ENCODE results near the gene WNT6. TPM values are rescaled to one million over a fixed set of nuclear protein-coding genes. Genes with fewer than 3 reads are reported as not detected.

Gene WNT6
- total and polyA plus RNA-seq, 2 experiments from 2014 or later, result 0.49 TPM; not detected in 1

GRCh38 chr2:218896501-218897393 is 37.1 kb downstream of the WNT6 start:
- no peak overlapping the region for H3K4me3 ChIP-seq

DNA sequence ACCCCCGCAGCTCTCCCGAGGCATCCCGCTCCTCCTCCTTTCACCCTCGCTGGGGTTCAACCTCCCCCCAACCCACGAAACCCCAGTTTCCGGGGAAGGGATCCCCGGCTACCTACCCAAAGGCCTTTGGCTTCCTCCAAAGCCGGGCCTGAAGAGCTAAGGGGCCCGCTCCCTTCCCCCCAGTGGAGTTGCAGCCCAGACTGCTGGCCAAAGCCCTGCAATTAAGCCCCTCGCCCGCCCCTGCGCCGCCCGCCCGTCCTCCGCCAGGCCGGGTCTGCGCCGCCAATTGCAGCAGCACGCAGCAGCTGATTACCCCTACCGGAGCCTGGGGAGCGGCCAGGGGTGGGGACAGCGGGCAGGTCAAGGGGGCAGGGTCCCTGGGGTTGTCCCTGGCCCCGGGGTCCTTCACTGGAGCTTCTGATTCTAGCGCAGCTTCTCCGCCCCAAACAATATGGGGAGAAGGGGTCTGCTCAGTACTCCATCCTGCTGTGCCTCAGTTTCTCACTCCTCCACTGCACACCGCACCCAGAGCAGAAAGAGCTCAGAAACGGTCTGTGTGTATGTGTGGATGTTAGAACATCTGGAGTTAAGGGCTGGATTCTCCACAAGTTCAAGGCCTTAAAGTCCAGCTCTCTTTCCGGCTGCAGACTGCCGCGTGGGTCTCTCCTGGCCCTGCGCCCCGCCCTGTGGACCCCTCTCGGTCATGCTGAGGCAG is 37.9 kb downstream of the WNT6 start:
- no peak overlapping the region for H3K27ac ChIP-seq
- DNase-seq (ENCODE audit: low read depth in 1 of 2, low spot score in 1 of 2), result no peak

More at GRCh38 chr2:218896501-218897393, 37.1 kb downstream of the WNT6 start:
- no peaks in the 10 kb centered on the region for H3K36me3 ChIP-seq
- no peak for DNase-seq (ENCODE audit: low read depth in 1 of 2, low spot score in 1 of 2)
- H3K4me1 ChIP-seq (ENCODE audit: low read depth), result no peaks in the 10 kb centered on the region
- peaks cover 100% of the 10 kb centered on the region for H3K27me3 ChIP-seq
- TF ChIP-seq, protein P1, sequence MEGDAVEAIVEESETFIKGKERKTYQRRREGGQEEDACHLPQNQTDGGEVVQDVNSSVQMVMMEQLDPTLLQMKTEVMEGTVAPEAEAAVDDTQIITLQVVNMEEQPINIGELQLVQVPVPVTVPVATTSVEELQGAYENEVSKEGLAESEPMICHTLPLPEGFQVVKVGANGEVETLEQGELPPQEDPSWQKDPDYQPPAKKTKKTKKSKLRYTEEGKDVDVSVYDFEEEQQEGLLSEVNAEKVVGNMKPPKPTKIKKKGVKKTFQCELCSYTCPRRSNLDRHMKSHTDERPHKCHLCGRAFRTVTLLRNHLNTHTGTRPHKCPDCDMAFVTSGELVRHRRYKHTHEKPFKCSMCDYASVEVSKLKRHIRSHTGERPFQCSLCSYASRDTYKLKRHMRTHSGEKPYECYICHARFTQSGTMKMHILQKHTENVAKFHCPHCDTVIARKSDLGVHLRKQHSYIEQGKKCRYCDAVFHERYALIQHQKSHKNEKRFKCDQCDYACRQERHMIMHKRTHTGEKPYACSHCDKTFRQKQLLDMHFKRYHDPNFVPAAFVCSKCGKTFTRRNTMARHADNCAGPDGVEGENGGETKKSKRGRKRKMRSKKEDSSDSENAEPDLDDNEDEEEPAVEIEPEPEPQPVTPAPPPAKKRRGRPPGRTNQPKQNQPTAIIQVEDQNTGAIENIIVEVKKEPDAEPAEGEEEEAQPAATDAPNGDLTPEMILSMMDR (IDR thresholded peaks at IDR 0.05; ENCODE audit: low read depth, low read length), result peak; percentile 6
- no peaks in the 10 kb centered on the region for H3K9me3 ChIP-seq (ENCODE audit: low read depth)
- H3K27ac ChIP-seq, result no peak overlapping the region

GRCh38 chr2:218898109-218898878 is 38.7 kb downstream of the WNT6 start:
- TF ChIP-seq, protein P1 (IDR thresholded peaks at IDR 0.05; ENCODE audit: low read depth, low read length), result peak; percentile 97
- H3K4me3 ChIP-seq, result no peak overlapping the region

More for the DNA sequence above, 37.9 kb downstream of the WNT6 start:
- Histone ChIP-seq H3K36me3 (no peaks in the 10 kb centered on the region), H3K4me1 (ENCODE audit: low read depth) (no peaks in the 10 kb centered on the region), H3K27me3 (peaks cover 100% of the 10 kb centered on the region), H3K9me3 (ENCODE audit: low read depth) (no peaks in the 10 kb centered on the region), H3K4me3 (no peak overlapping the region)
- TF ChIP-seq, protein P1 (IDR thresholded peaks at IDR 0.05; ENCODE audit: low read depth, low read length), result no peak

DNA sequence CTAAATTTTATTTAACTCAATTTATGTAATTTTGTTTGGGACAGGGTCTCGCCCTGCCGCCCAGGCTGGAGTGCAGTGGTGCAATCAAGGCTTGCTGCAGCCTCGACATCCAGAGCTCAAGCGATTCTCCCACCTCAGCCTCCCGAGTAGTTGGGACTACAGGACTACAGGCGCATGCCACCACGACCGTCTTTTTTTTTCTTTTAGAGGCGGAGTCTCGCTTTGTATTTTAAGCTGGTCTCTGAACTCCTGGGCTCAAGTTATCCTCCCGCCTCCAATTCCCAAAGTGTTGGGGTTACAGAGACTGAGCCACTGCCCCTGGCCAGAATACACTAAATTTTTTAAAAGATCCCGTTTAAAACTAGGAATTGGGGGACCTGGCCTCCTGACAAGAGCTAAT is 39.5 kb downstream of the WNT6 start:
- H3K36me3 ChIP-seq, result no peaks in the 10 kb centered on the region
- no peak overlapping the region for H3K4me3 ChIP-seq
- no peaks in the 10 kb centered on the region for H3K9me3 ChIP-seq (ENCODE audit: low read depth)
- DNase-seq (ENCODE audit: low read depth in 1 of 2, low spot score in 1 of 2), result no peak
- H3K27me3 ChIP-seq, result peaks cover 100% of the 10 kb centered on the region
- no peaks in the 10 kb centered on the region for H3K4me1 ChIP-seq (ENCODE audit: low read depth)
- no peak overlapping the region for H3K27ac ChIP-seq
- TF ChIP-seq, protein P1 (IDR thresholded peaks at IDR 0.05; ENCODE audit: low read depth, low read length), result no peak

More at GRCh38 chr2:218898109-218898878, 38.7 kb downstream of the WNT6 start:
- Histone ChIP-seq H3K36me3 (no peaks in the 10 kb centered on the region), H3K9me3 (ENCODE audit: low read depth) (no peaks in the 10 kb centered on the region), H3K27me3 (peaks cover 100% of the 10 kb centered on the region), H3K4me1 (ENCODE audit: low read depth) (no peaks in the 10 kb centered on the region), H3K27ac (no peak overlapping the region)
- DNase-seq (ENCODE audit: low read depth in 1 of 2, low spot score in 1 of 2), result peak; percentile 56 to 74

GRCh38 chr2:218902427-218902826 is 42.8 kb downstream of the WNT6 start:
- Histone ChIP-seq H3K27me3 (peaks cover 100% of the 10 kb centered on the region), H3K4me1 (ENCODE audit: low read depth) (no peaks in the 10 kb centered on the region), H3K27ac (no peak overlapping the region), H3K9me3 (ENCODE audit: low read depth) (no peaks in the 10 kb centered on the region), H3K4me3 (no peak overlapping the region), H3K36me3 (no peaks in the 10 kb centered on the region)
- TF ChIP-seq, protein P1 (IDR thresholded peaks at IDR 0.05; ENCODE audit: low read depth, low read length), result no peak
- DNase-seq (ENCODE audit: low read depth in 1 of 2, low spot score in 1 of 2), result no peak
